ENCODE data around the gene NTMT1. TPM values are rescaled to one million over a fixed set of nuclear protein-coding genes. Genes with fewer than 3 reads are reported as not detected.
A peak's percentile ranks its signal among the peaks of the same experiment; 100 is the strongest.

Gene NTMT1
- total RNA-seq, 1 experiment from 2014 or later = 99.2 TPM

GRCh38 chr9:129640086-129640870 is 14.3 kb downstream of the NTMT1 start:
- Histone ChIP-seq H3K27me3 (no peaks in the 10 kb centered on the region), H3K9me3 (no peaks in the 10 kb centered on the region), H3K36me3 (peaks cover 34% of the 10 kb centered on the region), H3K4me3 (peak overlapping the region; percentile 74)
- no peak for DNase-seq

GRCh38 chr9:129640871-129641749 is 15.1 kb downstream of the NTMT1 start:
- Histone ChIP-seq H3K36me3 (peaks cover 27% of the 10 kb centered on the region), H3K9me3 (no peaks in the 10 kb centered on the region), H3K4me3 (peak overlapping the region; percentile 74), H3K27me3 (no peaks in the 10 kb centered on the region)
- DNase-seq = no peak

- Histone ChIP-seq H3K36me3 (peaks cover 25% of the 10 kb centered on the region), H3K4me3 (peak within 1 kb of the TSS; percentile 74), H3K9me3 (no peaks in the 10 kb centered on the region), H3K27me3 (no peaks in the 10 kb centered on the region)
- peak; percentile 97 for DNase-seq
Measured at GRCh38 chr9:129641750-129642585, 16.0 kb downstream of the NTMT1 start, which contains the start of gene ASB6. Gene ASB6, minus strand, starts transcription at chr9:129642151. Its CDS starts 152 bp downstream, at chr9:129641999.

- H3K36me3 ChIP-seq = peaks cover 12% of the 10 kb centered on the region
- no peaks in the 10 kb centered on the region for H3K9me3 ChIP-seq
- no peak for DNase-seq
- no peaks in the 10 kb centered on the region for H3K27me3 ChIP-seq
- no peak overlapping the region for H3K4me3 ChIP-seq
Measured at GRCh38 chr9:129643706-129644105, 17.7 kb downstream of the NTMT1 start.

GRCh38 chr9:129644365-129644764 is 18.4 kb downstream of the NTMT1 start:
- no peak overlapping the region for H3K4me3 ChIP-seq
- H3K9me3 ChIP-seq = no peaks in the 10 kb centered on the region
- H3K36me3 ChIP-seq = peaks cover 5% of the 10 kb centered on the region
- no peaks in the 10 kb centered on the region for H3K27me3 ChIP-seq
- DNase-seq = no peak

- H3K9me3 ChIP-seq = no peaks in the 10 kb centered on the region
- H3K36me3 ChIP-seq = no peaks in the 10 kb centered on the region; the same call in 1 of the 2 replicates
- DNase-seq = no peak
- no peaks in the 10 kb centered on the region for H3K27me3 ChIP-seq
- H3K4me3 ChIP-seq = no peak overlapping the region
Measured at GRCh38 chr9:129644902-129645301, 18.9 kb downstream of the NTMT1 start.

GRCh38 chr9:129646252-129646651 is 20.3 kb downstream of the NTMT1 start:
- Histone ChIP-seq H3K36me3 (no peaks in the 10 kb centered on the region), H3K27me3 (no peaks in the 10 kb centered on the region), H3K4me3 (no peak overlapping the region), H3K9me3 (no peaks in the 10 kb centered on the region)
- no peak for DNase-seq

- no peaks in the 10 kb centered on the region for H3K36me3 ChIP-seq
- DNase-seq = no peak
- no peaks in the 10 kb centered on the region for H3K27me3 ChIP-seq
- no peak overlapping the region for H3K4me3 ChIP-seq
- H3K9me3 ChIP-seq = no peaks in the 10 kb centered on the region
Measured at GRCh38 chr9:129646654-129647053, 20.7 kb downstream of the NTMT1 start.

- no peaks in the 10 kb centered on the region for H3K27me3 ChIP-seq
- no peaks in the 10 kb centered on the region for H3K9me3 ChIP-seq
- no peaks in the 10 kb centered on the region for H3K36me3 ChIP-seq
- H3K4me3 ChIP-seq = no peak overlapping the region
- DNase-seq = no peak
Measured at GRCh38 chr9:129647635-129648034, 21.7 kb downstream of the NTMT1 start.

- Histone ChIP-seq H3K27me3 (no peaks in the 10 kb centered on the region), H3K36me3 (no peaks in the 10 kb centered on the region), H3K9me3 (no peaks in the 10 kb centered on the region), H3K4me3 (no peak overlapping the region)
- no peak for DNase-seq
Measured at GRCh38 chr9:129648092-129648763, 22.3 kb downstream of the NTMT1 start.

- Histone ChIP-seq H3K9me3 (no peaks in the 10 kb centered on the region), H3K4me3 (no peak overlapping the region), H3K36me3 (no peaks in the 10 kb centered on the region), H3K27me3 (no peaks in the 10 kb centered on the region)
- DNase-seq = no peak
Measured at GRCh38 chr9:129648764-129649115, 22.8 kb downstream of the NTMT1 start.

GRCh38 chr9:129649726-129650679 is 24.0 kb downstream of the NTMT1 start:
- no peak overlapping the region for H3K4me3 ChIP-seq
- no peak for DNase-seq
- H3K27me3 ChIP-seq = no peaks in the 10 kb centered on the region
- H3K36me3 ChIP-seq = no peaks in the 10 kb centered on the region
- H3K9me3 ChIP-seq = no peaks in the 10 kb centered on the region

GRCh38 chr9:129650680-129651235 is 24.8 kb downstream of the NTMT1 start:
- no peaks in the 10 kb centered on the region for H3K9me3 ChIP-seq
- DNase-seq = no peak
- no peak overlapping the region for H3K4me3 ChIP-seq
- no peaks in the 10 kb centered on the region for H3K36me3 ChIP-seq
- no peaks in the 10 kb centered on the region for H3K27me3 ChIP-seq

- Histone ChIP-seq H3K27me3 (no peaks in the 10 kb centered on the region), H3K4me3 (no peak overlapping the region), H3K36me3 (no peaks in the 10 kb centered on the region), H3K9me3 (no peaks in the 10 kb centered on the region)
- DNase-seq = no peak
Measured at GRCh38 chr9:129653823-129654553, 28.0 kb downstream of the NTMT1 start.
